WTC11 (cell line): Measurements from ENCODE around the gene PI4KA. TPM values are rescaled to one million over a fixed set of nuclear protein-coding genes. Genes with fewer than 3 reads are reported as not detected.

Source experiments
- AFF4 ChIP-seq: sonication (generic); formaldehyde crosslinking; IDR thresholded peaks from 2 replicates; pipeline ENCODE4 v1.8.1; 2023; ENCODE audit warnings: mild to moderate bottlenecking, missing genetic modification reagents, borderline replicate concordance
- ATF1 ChIP-seq: sonication (generic); formaldehyde crosslinking; IDR thresholded peaks from 2 replicates; pipeline ENCODE4 v1.8.1; 2023; ENCODE audit warnings: mild to moderate bottlenecking, moderate library complexity, missing genetic modification reagents
- ATF3 ChIP-seq: sonication (generic); formaldehyde crosslinking; conservative IDR thresholded peaks from 2 replicates; pipeline ENCODE4 v1.8.1; 2022; ENCODE audit warnings: mild to moderate bottlenecking, missing genetic modification reagents
- CBFB ChIP-seq: sonication (generic); formaldehyde crosslinking; IDR thresholded peaks from 2 replicates; pipeline ENCODE4 v1.8.1; 2022; ENCODE audit warnings: mild to moderate bottlenecking, low read depth, missing genetic modification reagents
- CDX4 ChIP-seq: fragments of 250-450 bp; sonication (Bioruptor Pico); IDR thresholded peaks from 2 replicates; pipeline ENCODE4 v1.9.0; 2021; ENCODE audit warnings: moderate library complexity, mild to moderate bottlenecking, inconsistent platforms, borderline replicate concordance
- FOXJ3 ChIP-seq: sonication (generic); formaldehyde crosslinking; IDR thresholded peaks from 2 replicates; pipeline ENCODE4 v1.9.0; 2021; ENCODE audit warnings: missing genetic modification reagents, mild to moderate bottlenecking, borderline replicate concordance
- FOXP1 ChIP-seq: sonication (generic); formaldehyde crosslinking; IDR thresholded peaks from 2 replicates; pipeline ENCODE4 v1.8.0; 2022; ENCODE audit warnings: missing genetic modification reagents, mild to moderate bottlenecking, moderate library complexity, borderline replicate concordance
- GRHL2 ChIP-seq: fragments of 250-450 bp; sonication (Bioruptor Pico); IDR thresholded peaks from 2 replicates; pipeline ENCODE4 v1.8.0; 2022; ENCODE audit warnings: mild to moderate bottlenecking, moderate library complexity; ENCODE audit not compliant: insufficient replicate concordance, severe bottlenecking
- HMGXB4 ChIP-seq: sonication (generic); formaldehyde crosslinking; IDR thresholded peaks from 2 replicates; pipeline ENCODE4 v1.8.1; 2023; ENCODE audit warnings: mild to moderate bottlenecking, moderate library complexity, missing genetic modification reagents
- KAT7 ChIP-seq: sonication (generic); formaldehyde crosslinking; IDR thresholded peaks from 2 replicates; pipeline ENCODE4 v1.8.1; 2023; ENCODE audit warnings: missing genetic modification reagents, mild to moderate bottlenecking, borderline replicate concordance
- MAX ChIP-seq: sonication (generic); formaldehyde crosslinking; IDR thresholded peaks from 2 replicates; pipeline ENCODE4 v1.8.0; 2022; ENCODE audit warnings: mild to moderate bottlenecking, missing genetic modification reagents
- NFATC4 ChIP-seq: fragments of 250-450 bp; sonication (Bioruptor Pico); IDR thresholded peaks from 2 replicates; pipeline ENCODE4 v1.9.0; 2021; ENCODE audit warnings: mild to moderate bottlenecking
- NFE2L1 ChIP-seq: sonication (generic); formaldehyde crosslinking; IDR thresholded peaks from 2 replicates; pipeline ENCODE4 v1.8.1; 2023; ENCODE audit warnings: missing genetic modification reagents
- NR1H2 ChIP-seq: sonication (generic); formaldehyde crosslinking; IDR thresholded peaks from 2 replicates; pipeline ENCODE4 v1.9.0; 2021; ENCODE audit warnings: mild to moderate bottlenecking, moderate library complexity, missing genetic modification reagents
- NR3C1 ChIP-seq: sonication (generic); formaldehyde crosslinking; conservative IDR thresholded peaks from 2 replicates; pipeline ENCODE4 v1.8.1; 2023; ENCODE audit warnings: low read depth, mild to moderate bottlenecking, missing genetic modification reagents
- OVOL2 ChIP-seq: fragments of 250-450 bp; sonication (Bioruptor Pico); IDR thresholded peaks from 2 replicates; pipeline ENCODE4 v1.9.0; 2021; ENCODE audit warnings: mild to moderate bottlenecking, borderline replicate concordance
- PREB ChIP-seq: sonication (generic); formaldehyde crosslinking; IDR thresholded peaks from 2 replicates; pipeline ENCODE4 v1.8.1; 2022; ENCODE audit warnings: mild to moderate bottlenecking, missing genetic modification reagents, moderate library complexity, borderline replicate concordance
- RELA ChIP-seq: sonication (generic); formaldehyde crosslinking; IDR thresholded peaks from 2 replicates; pipeline ENCODE4 v1.8.1; 2022; ENCODE audit warnings: missing genetic modification reagents, mild to moderate bottlenecking, borderline replicate concordance
- RORB ChIP-seq: fragments of 250-450 bp; sonication (Bioruptor Pico); IDR thresholded peaks from 2 replicates; pipeline ENCODE4 v1.9.0; 2021; ENCODE audit warnings: mild to moderate bottlenecking
- SMAD3 ChIP-seq: sonication (generic); formaldehyde crosslinking; IDR thresholded peaks from 2 replicates; pipeline ENCODE4 v1.8.0; 2022; ENCODE audit warnings: missing genetic modification reagents, mild to moderate bottlenecking, borderline replicate concordance
- SOX15 ChIP-seq: fragments of 250-450 bp; sonication (Bioruptor Pico); IDR thresholded peaks from 2 replicates; pipeline ENCODE4 v1.9.0; 2021; ENCODE audit warnings: mild to moderate bottlenecking
- SP1 ChIP-seq: sonication (generic); formaldehyde crosslinking; conservative IDR thresholded peaks from 2 replicates; pipeline ENCODE4 v1.8.1; 2022; ENCODE audit warnings: missing genetic modification reagents
- TCF7 ChIP-seq: sonication (generic); formaldehyde crosslinking; IDR thresholded peaks from 2 replicates; pipeline ENCODE4 v1.8.0; 2022; ENCODE audit warnings: mild to moderate bottlenecking, low read depth, missing genetic modification reagents, moderate library complexity
- TEAD4 ChIP-seq: sonication (generic); formaldehyde crosslinking; IDR thresholded peaks from 2 replicates; pipeline ENCODE4 v1.8.0; 2022; ENCODE audit warnings: mild to moderate bottlenecking, missing genetic modification reagents
- ZNF138 ChIP-seq: sonication (generic); formaldehyde crosslinking; conservative IDR thresholded peaks from 2 replicates; pipeline ENCODE4 v1.8.1; 2022; ENCODE audit warnings: mild to moderate bottlenecking, moderate library complexity, missing genetic modification reagents
- total RNA-seq: library from RNA; stranded (reverse); gene quantifications from 3 replicates; pipeline ENCODE4 v1.2.3, GENCODE V29; 2021
- TF ChIP-seq, protein P1 (sequence below): sonication (generic); formaldehyde crosslinking; IDR thresholded peaks from 2 replicates; pipeline ENCODE4 v1.8.1; 2023; ENCODE audit warnings: mild to moderate bottlenecking, missing genetic modification reagents
- TF ChIP-seq, protein P2 (sequence below): fragments of 250-450 bp; sonication (Bioruptor Pico); IDR thresholded peaks from 2 replicates; pipeline ENCODE4 v1.9.0; 2021; ENCODE audit warnings: mild to moderate bottlenecking

Gene PI4KA
- total RNA-seq, 1 experiment from 2014 or later: 45.5 TPM

DNA sequence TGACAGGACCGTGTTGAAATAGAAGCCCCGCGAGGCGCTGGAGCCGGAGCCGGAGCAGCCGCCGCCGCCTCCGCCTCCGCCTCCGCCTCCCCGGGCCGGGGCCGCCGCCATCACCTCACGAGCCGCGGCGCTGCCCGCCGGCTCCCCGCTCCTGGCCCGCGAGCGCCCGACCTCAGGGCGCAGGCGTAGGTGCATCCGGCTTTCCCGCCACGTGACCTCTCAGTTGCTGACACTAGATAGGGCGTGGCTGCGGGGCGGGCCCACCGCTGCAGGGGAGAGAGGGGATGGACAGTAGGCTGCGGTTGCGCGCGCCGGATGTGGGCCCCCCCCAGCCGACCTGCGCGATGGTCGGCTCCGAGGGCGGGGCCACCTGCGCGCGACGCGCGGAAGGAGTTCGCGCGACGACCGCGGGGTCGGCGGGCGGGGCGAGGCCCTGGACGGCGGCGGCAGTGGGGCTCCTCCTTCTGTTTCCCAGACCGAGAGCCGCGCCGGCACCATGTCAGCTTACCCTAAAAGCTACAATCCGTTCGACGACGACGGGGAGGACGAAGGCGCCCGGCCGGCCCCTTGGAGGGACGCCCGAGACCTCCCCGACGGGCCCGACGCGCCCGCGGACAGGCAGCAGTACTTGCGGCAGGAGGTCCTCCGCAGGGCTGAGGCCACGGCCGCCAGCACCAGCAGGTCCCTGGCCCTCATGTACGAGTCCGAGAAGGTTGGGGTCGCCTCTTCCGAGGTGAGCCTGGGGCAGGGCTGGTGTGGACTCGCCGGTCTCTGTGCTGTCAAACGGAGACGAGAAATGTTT is at the start of gene PI4KA, which contains the start of gene SNAP29 (continued):
- TF ChIP-seq NFATC4 (no peak), RORB (no peak), SOX15 (no peak), NFE2L1 (CRISPR knock-in tag) (peak; percentile 63; the same call in 1 of the 2 replicates), TCF7 (0 out of 2 replicates have a peak, but pooled peaks have one; percentile 28), KAT7 (CRISPR knock-in tag) (no peak; the same call in 1 of the 2 replicates), FOXJ3 (CRISPR knock-in tag) (no peak), ATF1 (CRISPR knock-in tag) (no peak), ATF3 (CRISPR knock-in tag) (no peak), GRHL2 (CRISPR knock-in tag) (no peak), SMAD3 (CRISPR knock-in tag) (no peak), SP1 (CRISPR knock-in tag) (peak; percentile 98), ZNF138 (CRISPR knock-in tag) (no peak), HMGXB4 (CRISPR knock-in tag) (peak; percentile 60; the same call in 1 of the 2 replicates), TEAD4 (CRISPR knock-in tag) (no peak), OVOL2 (CRISPR knock-in tag) (no peak), MAX (peak; percentile 12; the same call in 1 of the 2 replicates), RELA (no peak), AFF4 (no peak), CBFB (no peak), PREB (CRISPR knock-in tag) (no peak), NR1H2 (no peak), FOXP1 (no peak), CDX4 (CRISPR knock-in tag) (no peak), NR3C1 (no peak)
- TF ChIP-seq, protein P1, sequence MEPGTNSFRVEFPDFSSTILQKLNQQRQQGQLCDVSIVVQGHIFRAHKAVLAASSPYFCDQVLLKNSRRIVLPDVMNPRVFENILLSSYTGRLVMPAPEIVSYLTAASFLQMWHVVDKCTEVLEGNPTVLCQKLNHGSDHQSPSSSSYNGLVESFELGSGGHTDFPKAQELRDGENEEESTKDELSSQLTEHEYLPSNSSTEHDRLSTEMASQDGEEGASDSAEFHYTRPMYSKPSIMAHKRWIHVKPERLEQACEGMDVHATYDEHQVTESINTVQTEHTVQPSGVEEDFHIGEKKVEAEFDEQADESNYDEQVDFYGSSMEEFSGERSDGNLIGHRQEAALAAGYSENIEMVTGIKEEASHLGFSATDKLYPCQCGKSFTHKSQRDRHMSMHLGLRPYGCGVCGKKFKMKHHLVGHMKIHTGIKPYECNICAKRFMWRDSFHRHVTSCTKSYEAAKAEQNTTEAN (CRISPR knock-in tag): peak; percentile 65; the same call in 1 of the 2 replicates
- TF ChIP-seq, protein P2, sequence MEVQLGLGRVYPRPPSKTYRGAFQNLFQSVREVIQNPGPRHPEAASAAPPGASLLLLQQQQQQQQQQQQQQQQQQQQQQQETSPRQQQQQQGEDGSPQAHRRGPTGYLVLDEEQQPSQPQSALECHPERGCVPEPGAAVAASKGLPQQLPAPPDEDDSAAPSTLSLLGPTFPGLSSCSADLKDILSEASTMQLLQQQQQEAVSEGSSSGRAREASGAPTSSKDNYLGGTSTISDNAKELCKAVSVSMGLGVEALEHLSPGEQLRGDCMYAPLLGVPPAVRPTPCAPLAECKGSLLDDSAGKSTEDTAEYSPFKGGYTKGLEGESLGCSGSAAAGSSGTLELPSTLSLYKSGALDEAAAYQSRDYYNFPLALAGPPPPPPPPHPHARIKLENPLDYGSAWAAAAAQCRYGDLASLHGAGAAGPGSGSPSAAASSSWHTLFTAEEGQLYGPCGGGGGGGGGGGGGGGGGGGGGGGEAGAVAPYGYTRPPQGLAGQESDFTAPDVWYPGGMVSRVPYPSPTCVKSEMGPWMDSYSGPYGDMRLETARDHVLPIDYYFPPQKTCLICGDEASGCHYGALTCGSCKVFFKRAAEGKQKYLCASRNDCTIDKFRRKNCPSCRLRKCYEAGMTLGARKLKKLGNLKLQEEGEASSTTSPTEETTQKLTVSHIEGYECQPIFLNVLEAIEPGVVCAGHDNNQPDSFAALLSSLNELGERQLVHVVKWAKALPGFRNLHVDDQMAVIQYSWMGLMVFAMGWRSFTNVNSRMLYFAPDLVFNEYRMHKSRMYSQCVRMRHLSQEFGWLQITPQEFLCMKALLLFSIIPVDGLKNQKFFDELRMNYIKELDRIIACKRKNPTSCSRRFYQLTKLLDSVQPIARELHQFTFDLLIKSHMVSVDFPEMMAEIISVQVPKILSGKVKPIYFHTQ (CRISPR knock-in tag): no peak
